HG02970 (cell line): Measurements from ENCODE around the gene PMM1.
"Not testable (repeated sequence)": the region's sequence is repeated elsewhere in the genome, so short reads cannot be mapped to it uniquely, and the experiment has no call there.

ENCODE experiments used
- ATAC-seq: cut with Tn5 transposase; IDR thresholded peaks from one replicate; pipeline ENCODE4 v1.9.1; 2021; ENCODE audit warnings: mild to moderate bottlenecking, moderate library complexity, moderate number of reproducible peaks; ENCODE audit not compliant: unreplicated experiment, low FRiP score

Gene PMM1

GRCh38 chr22:41565403-41566054, 24.1 kb downstream of the PMM1 start:
- no peak for ATAC-seq

GRCh38 chr22:41564563-41564962, 25.1 kb downstream of the PMM1 start:
- ATAC-seq, result no peak

- no peak for ATAC-seq
These were observed 26.5 kb downstream of the PMM1 start for GRCh38 chr22:41563051-41563711.

GRCh38 chr22:41562461-41562860, 27.2 kb downstream of the PMM1 start:
- no peak for ATAC-seq

- ATAC-seq, result no peak
These were observed 27.9 kb downstream of the PMM1 start for GRCh38 chr22:41561788-41562187.

- no peak for ATAC-seq
These were observed 28.3 kb downstream of the PMM1 start for GRCh38 chr22:41561335-41561734.

GRCh38 chr22:41560095-41560471, 29.6 kb downstream of the PMM1 start:
- ATAC-seq, result no peak

- not testable (repeated sequence) for ATAC-seq
These were observed 31.4 kb downstream of the PMM1 start for GRCh38 chr22:41558241-41558630.

GRCh38 chr22:41557401-41558240, 32.0 kb downstream of the PMM1 start:
- no peak for ATAC-seq

GRCh38 chr22:41556561-41556960, 33.1 kb downstream of the PMM1 start:
- no peak for ATAC-seq

- no peak for ATAC-seq
These were observed 34.2 kb downstream of the PMM1 start for GRCh38 chr22:41555325-41555982.

GRCh38 chr22:41551877-41552582, 37.6 kb downstream of the PMM1 start:
- no peak for ATAC-seq

GRCh38 chr22:41550952-41551491, 38.6 kb downstream of the PMM1 start:
- no peak for ATAC-seq

GRCh38 chr22:41548830-41549211, 40.8 kb downstream of the PMM1 start:
- no peak for ATAC-seq

GRCh38 chr22:41544671-41545476, 44.8 kb downstream of the PMM1 start:
- ATAC-seq, result no peak

GRCh38 chr22:41543854-41544670, 45.6 kb downstream of the PMM1 start, which contains the start of gene POLR3H:
Gene POLR3H, minus strand, starts transcription at chr22:41544470. Its CDS starts 369 bp downstream, at chr22:41544101.
- peak; percentile 84 for ATAC-seq

GRCh38 chr22:41542224-41542623, 47.4 kb downstream of the PMM1 start:
- ATAC-seq, result no peak

- ATAC-seq, result no peak
These were observed 48.2 kb downstream of the PMM1 start for GRCh38 chr22:41541484-41541883.
